Adrenal gland (tissue), 12 donors: ENCODE data around the gene MORN1. TPM values are rescaled to one million over a fixed set of nuclear protein-coding genes. Genes with fewer than 3 reads are reported as not detected.

ENCODE experiments used
- DNase-seq, 7 donors: peaks; one replicate each; pipeline ENCODE4 v3.0.0-alpha.2; 2019 to 2020
- H3K27ac ChIP-seq, 5 donors: fragments of 200-600 bp; sonication (generic) in 4 of 5; 1 replicate in 3 of 5; 2 replicates in 2 of 5; pipeline versions ENCODE4 v1.5.1 to v1.8.0; 2016 to 2020; ENCODE audit warnings: mild to moderate bottlenecking in 1 of 5
- H3K27me3 ChIP-seq: fragments of 200-600 bp; 2 replicates; pipeline ENCODE4 v1.8.0; 2021
- H3K36me3 ChIP-seq, 2 donors: fragments of 200-600 bp; replicated peaks in 1 of 2; 1 replicate in 1 of 2; 2 replicates in 1 of 2; pipeline versions ENCODE4 v1.5.1 to v1.8.0; 2018 to 2022
- H3K4me1 ChIP-seq, 2 donors: fragments of 200-600 bp; replicated peaks in 1 of 2; 1 replicate in 1 of 2; 2 replicates in 1 of 2; pipeline versions ENCODE4 v1.5.1 to v1.8.0; 2018 to 2021
- H3K4me3 ChIP-seq, 4 donors: fragments of 200-600 bp; sonication (generic) in 3 of 4; one replicate each; pipeline ENCODE4 v1.5.1; 2016 to 2018
- H3K9me3 ChIP-seq, 3 donors: fragments of 200-600 bp; sonication (generic) in 1 of 3; replicated peaks in 1 of 3; 1 replicate in 2 of 3; 2 replicates in 1 of 3; pipeline versions ENCODE4 v1.5.1 to v1.8.0; 2016 to 2021
- CTCF ChIP-seq, 6 experiments: fragments of 450-650 bp in 4 of 6; fragments of 200-600 bp in 2 of 6; sonication (generic) in 1 of 6; IDR thresholded peaks; 1 replicate in 5 of 6; 2 replicates in 1 of 6; pipeline versions ENCODE4 v1.5.1 to v1.8.0; 2016 to 2021; ENCODE audit warnings: antibody characterized with exemption in 6 of 6, mild to moderate bottlenecking in 2 of 6, moderate library complexity in 1 of 6
- POLR2A ChIP-seq, 2 donors: fragments of 450-650 bp; IDR thresholded peaks; one replicate each; pipeline ENCODE4 v1.6.1; 2017; ENCODE audit warnings: antibody characterized with exemption in 2 of 2, mild to moderate bottlenecking in 2 of 2, moderate library complexity in 1 of 2
- WGBS, 4 donors: extraction: QIAGEN DNeasy Blood & Tissue Kit in 2 of 4; methylation state at CpG; one replicate each; pipeline versions ENCODE4 v1.1.5 to v1.1.7; 2013 to 2017; 5-methylcytosine and 5-hydroxymethylcytosine counted together
- intact Hi-C, 2 donors: fragments of 100-400 bp; cut with DNase I; formaldehyde crosslinking; loops; one replicate each; pipeline versions ENCODE4 v1.14.1 to v1.15.0; 2022 to 2023
- polyA plus RNA-seq, 3 donors: library from polyadenylated mRNA; stranded (reverse); fragments of 200-250 nt in 2 of 3; fragments of 350-450 nt in 1 of 3; fragmentation: Illumina TruSeq in 1 of 3; extraction: RNeasy Lipid Tissue Mini Kit (QIAGEN cat#74804) in 1 of 3; gene quantifications; one replicate each; pipeline ENCODE4 v1.2.3, GENCODE V29; 2013 to 2014
- total RNA-seq, 9 donors: library from RNA; depleted of rRNA in 4 of 9; stranded (reverse); fragments of >200 nt in 4 of 9; fragments of 120-200 nt in 1 of 9; fragmentation: NEBNext Ultra II Directional in 1 of 9; extraction: Animal tissue kit (Norgen Biotek cat#: 25700) in 1 of 9; gene quantifications; one replicate each; pipeline versions ENCODE4 v1.1.0 to v1.2.4, GENCODE V29; 2013 to 2023
- donor health status: healthy with polysubstance abuse.
- donor health status: Bipolar disorder and iron deficiency.
- donor health status: DM: yes; HTN: yes; CAD: no.
- donor health status: DM: no; HTN: no; CAD: no.
- donor health status: DM: no; HTN: no; CAD: no.
- donor health status: DM: yes; HTN: yes; CAD: no.

The MORN1 gene
- total and polyA plus RNA-seq, 12 donors: 1.8 to 14.1 (median 8.7) TPM

DNA sequence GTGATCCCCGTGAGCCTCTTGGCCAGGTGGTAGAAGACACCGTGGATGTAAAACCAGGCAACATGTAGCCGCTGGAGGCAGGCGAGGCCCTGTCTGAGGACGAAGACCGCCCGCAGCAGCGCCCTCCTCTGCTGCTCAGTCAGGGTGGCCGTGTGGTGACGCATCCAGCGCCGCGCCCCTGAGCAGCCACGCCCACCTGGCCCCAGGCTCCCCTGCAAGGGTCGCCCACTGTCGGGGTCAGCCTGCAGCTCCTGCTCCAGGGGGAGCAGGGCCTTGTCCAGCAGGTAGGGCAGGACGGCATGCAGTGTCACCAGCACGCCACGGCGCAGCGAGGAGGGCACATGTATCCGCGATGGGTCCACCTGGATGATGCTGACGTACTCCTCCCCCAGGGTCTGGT lies 17.1 kb upstream of the MORN1 start:
- H3K9me3 ChIP-seq: no peaks in the 10 kb centered on the region
- peaks cover 38 to 64% of the 10 kb centered on the region in 2 donors for H3K4me1 ChIP-seq
- H3K4me3 ChIP-seq: peak overlapping the region in 1 of 4 donors; percentile 0
- DNase-seq: peak in 2 of 7 donors; percentile 46 to 49
- H3K36me3 ChIP-seq: peaks cover 0 to 44% of the 10 kb centered on the region in 2 donors
- 67 to 93% (median 71%) methylated on average over 3 to 24 of the region's 24 CpGs for WGBS, 4 donors
- no peaks in the 10 kb centered on the region for H3K27me3 ChIP-seq
- peak overlapping the region in 3 of 5 donors; percentile 23 to 76 (median 57) for H3K27ac ChIP-seq
- no peak for TF ChIP-seq POLR2A (IDR thresholded peaks at IDR 0.05)
- no peak for TF ChIP-seq CTCF (IDR thresholded peaks at IDR 0.05)
- intact Hi-C loops: no loop called here

DNA sequence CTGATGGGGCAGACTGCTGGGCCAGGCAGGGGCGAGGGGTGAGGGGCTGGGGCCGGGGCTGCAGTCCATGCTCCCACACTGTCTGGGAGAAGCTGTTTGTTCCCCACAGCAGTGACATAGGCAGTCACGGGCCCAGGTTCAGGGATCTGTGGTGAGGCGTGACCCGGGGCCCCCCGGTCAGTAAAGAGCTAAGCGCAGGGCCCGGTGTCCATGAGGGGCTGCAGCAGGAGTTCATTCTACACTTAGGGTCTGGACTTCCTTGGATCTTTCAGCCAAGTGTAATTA lies 16.6 kb upstream of the MORN1 start:
- Histone ChIP-seq H3K4me3 (no peak overlapping the region), H3K27ac (peak overlapping the region in 1 of 5 donors; percentile 94), H3K36me3 (peaks cover 0 to 49% of the 10 kb centered on the region in 2 donors), H3K9me3 (no peaks in the 10 kb centered on the region), H3K4me1 (peaks cover 33 to 59% of the 10 kb centered on the region in 2 donors), H3K27me3 (no peaks in the 10 kb centered on the region)
- no peak for DNase-seq
- WGBS, 4 donors: 88 to 95% (median 94%) methylated on average over 6 to 8 of the region's 8 CpGs
- TF ChIP-seq CTCF (IDR thresholded peaks at IDR 0.05): no peak
- TF ChIP-seq POLR2A (IDR thresholded peaks at IDR 0.05): no peak
- intact Hi-C loops: no loop called here

DNA sequence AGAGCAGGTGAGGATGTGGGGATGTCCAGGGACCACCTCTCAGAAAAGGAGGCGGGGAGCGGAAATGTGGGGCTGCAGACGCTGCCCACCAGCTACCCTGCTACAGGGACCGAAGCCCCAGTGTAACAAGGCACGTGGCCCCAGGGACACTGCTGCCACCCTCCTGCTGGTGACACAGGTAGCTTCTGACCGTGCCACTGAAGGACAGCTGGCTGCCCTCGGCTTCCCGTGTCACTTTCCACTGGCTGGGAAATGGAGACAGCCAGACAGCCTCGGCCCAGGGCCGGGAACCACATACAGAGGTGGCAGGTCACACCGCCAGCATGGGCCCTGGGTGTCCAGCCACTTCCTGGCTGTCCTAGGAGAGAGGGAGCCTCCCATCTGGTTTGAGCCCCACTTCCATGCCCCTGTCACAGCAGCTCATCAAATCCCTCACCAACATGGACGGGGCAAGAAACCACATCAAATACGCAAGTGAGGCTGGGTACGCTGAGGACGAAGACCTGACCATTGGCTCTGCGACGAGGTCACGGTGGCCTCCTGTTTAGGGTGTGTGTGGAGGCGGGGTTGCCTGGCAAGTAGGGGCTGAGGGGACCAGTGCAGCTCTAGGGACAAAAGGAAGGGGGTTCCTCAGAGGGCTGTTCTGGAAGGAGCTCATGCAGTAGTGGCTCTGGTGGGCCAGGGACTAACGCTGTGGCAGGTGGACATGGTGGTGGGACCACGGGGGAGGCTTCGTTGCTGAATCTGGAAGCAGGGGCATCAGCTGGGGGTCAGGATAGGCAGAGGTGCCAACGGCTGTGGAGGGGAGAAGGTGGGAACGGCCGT lies 16.0 kb upstream of the MORN1 start:
- Histone ChIP-seq H3K27ac (peak overlapping the region in 2 of 5 donors; percentile 22 to 94), H3K9me3 (no peaks in the 10 kb centered on the region), H3K4me3 (no peak overlapping the region), H3K27me3 (no peaks in the 10 kb centered on the region), H3K36me3 (peaks cover 0 to 55% of the 10 kb centered on the region in 2 donors), H3K4me1 (peaks cover 33 to 59% of the 10 kb centered on the region in 2 donors)
- no peak for TF ChIP-seq CTCF (IDR thresholded peaks at IDR 0.05)
- no peak for TF ChIP-seq POLR2A (IDR thresholded peaks at IDR 0.05)
- 68 to 81% (median 75%) methylated on average over 16 to 25 of the region's 25 CpGs for WGBS, 4 donors
- DNase-seq: peak in 1 of 7 donors; percentile 41
- intact Hi-C loops: no loop called here

DNA sequence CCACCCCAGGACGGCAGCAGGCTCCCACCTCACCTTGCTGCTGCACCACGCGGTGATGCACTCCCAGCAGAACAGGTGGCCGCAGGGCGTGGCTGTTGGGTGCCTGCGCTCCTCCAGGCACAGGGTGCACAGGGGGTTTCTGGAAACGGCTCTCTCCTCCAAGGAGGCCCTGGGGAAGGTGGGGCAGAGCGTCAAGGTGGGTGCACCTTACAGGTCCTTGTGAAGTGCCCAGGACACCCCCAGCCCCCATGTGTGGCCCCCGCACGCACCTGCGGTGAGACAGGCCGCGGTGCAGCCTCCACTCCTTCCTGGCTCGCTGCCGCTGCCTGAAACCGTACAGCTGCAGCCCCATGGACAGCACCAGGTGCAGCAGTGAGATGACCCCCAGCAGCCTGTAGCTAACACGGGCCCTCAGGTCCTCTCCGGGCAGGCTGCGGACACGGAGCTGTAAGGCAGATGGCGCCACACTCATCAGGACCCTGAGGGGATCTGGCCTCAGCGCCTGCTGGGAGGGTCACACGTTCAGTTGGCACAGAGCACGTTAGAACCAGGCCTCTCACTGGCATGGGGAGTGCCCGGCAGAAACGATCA lies 15.2 kb upstream of the MORN1 start:
- intact Hi-C loops: no loop called here
- 77 to 81% (median 80%) methylated on average over 18 to 26 of the region's 26 CpGs for WGBS, 4 donors
- peak overlapping the region in 2 of 5 donors; percentile 22 to 94 for H3K27ac ChIP-seq
- H3K4me1 ChIP-seq: peaks cover 30 to 54% of the 10 kb centered on the region in 2 donors
- no peaks in the 10 kb centered on the region for H3K9me3 ChIP-seq
- no peaks in the 10 kb centered on the region for H3K27me3 ChIP-seq
- no peak for DNase-seq
- peaks cover 0 to 63% of the 10 kb centered on the region in 2 donors for H3K36me3 ChIP-seq
- TF ChIP-seq POLR2A (IDR thresholded peaks at IDR 0.05) (no peak), CTCF (IDR thresholded peaks at IDR 0.05) (no peak)
- H3K4me3 ChIP-seq: no peak overlapping the region
